ENCODE data around the gene HLA-F.

Gene HLA-F

DNA sequence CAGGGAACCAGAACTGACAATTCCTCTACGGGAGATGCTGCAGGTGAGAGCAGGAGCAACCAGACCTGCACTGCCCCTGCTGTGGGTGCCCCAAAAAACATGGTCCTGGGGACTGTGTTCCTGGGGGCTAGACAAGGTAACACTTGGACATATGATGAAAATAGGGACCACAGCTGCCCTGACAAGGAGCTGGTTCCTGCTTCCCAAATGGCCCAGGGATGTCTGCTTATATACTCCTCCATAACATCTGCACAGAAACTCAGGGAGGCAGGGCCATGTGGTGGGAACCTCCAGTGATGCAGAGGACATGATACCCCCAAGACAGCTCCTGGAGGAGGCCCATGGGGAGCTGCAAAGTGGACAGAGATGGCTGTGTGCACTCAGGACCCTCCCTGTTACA, 19.8 kb downstream of the HLA-F start:
- no peak for DNase-seq (ENCODE audit: low read depth in 2 of 3, low spot score in 2 of 3)

DNA sequence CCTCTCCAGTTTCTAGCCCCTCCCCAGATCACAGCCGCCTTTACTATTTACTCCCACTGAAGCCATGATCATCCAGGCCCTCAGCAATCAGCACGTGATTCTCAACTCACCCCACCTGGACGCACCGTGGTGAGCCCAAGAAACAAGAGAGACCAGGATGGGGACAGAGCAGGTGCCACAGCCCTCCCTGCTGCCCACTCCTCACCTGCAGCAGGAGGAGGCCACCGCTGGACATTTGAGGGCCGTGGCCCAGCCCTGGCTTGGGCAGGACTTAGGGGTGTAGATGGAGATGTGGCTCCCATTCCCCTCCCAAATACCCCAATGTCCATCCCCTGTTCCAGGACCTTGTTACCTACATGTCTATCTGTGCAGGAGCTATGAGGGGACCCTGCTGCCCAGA, 20.3 kb downstream of the HLA-F start:
- DNase-seq (ENCODE audit: low read depth in 2 of 3, low spot score in 2 of 3), result no peak

DNA sequence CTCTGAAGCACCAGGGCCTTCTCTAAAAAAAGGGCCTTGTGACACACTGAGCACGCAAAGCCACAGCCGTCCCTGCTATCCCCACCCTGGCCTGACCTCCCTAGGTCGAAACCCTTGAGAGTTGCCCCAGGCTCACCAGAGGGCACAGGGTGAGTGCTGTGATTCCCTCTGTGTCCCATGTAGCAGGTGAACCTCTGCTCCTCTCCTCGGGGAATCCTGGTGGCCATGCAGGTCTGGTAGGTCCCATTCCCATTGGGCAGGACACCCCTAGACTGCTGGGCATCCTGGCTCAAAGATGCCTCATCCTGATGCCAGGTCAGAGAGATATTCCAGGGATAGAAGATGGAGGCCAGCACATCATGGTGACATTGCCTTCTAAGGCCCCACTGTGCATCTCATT, 20.9 kb downstream of the HLA-F start:
- no peak for DNase-seq (ENCODE audit: low read depth in 2 of 3, low spot score in 2 of 3)

DNA sequence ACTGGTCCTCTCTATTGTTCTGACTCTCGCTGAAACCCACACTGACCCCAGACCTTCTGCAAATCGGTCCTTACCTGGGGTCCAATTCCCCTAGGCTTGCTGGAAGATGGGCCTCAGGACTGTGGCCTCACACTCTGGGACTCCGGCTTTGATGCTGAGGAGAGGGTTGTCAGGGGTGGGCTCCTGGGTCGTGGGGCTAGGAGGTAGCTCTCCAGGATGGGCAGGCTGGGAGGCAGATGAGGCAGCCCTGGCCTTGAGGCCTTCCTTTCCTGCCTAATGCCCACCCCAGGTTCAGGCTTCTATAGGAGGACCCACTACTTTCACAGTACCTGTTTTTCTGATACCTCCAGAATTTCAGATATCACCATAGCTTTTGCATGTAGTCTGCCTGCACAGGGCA, 21.4 kb downstream of the HLA-F start:
- no peak for DNase-seq (ENCODE audit: low read depth in 2 of 3, low spot score in 2 of 3)

DNA sequence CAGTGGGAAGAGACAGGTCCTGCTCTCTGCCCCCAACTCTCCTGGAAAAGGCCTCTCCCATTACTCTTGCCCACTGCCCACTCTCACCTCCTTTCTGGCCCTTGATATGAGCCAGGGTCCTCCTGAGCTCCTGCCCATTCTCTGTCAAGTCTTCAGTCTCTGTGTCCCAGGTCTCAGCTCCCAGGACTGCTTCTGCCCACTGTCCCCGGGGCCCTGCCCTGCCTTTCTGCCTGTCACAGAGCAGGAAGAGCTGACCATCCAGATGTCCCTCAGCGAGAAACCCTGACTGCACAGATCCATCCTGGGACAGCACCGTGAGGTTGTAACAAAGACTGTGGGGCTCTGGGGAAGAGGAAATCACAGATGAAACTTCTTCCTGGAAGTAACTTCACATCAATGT, 22.2 kb downstream of the HLA-F start:
- DNase-seq (ENCODE audit: low read depth in 2 of 3, low spot score in 2 of 3), result no peak

DNA sequence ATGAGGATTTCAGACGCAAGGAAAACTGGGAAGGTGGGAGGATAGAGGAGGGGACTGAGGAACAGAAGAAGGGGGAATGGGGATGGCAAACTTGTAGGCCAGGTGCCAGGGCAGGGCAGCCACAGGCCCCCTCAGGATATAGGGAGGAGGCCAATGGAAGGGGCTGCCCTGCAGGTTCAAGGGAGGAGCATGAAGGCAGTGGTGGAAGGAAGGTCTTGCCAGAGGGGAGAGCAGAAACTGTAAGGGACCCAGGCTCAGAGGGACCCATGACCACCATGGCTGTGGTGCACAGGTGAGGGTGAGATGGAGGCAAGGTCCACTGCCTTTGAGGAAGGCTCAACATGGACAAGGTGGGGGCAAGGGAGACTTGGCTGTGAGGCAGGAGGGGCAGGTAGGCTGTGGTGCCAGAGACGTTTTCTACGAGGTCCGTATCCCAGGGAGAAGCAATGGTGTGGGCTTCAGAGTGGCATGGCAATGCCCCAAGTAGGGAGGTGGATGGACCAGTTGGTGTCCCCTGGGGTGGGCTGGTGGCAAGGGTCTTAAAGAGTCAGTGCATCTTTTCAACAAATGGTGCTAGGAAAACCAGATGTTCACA, 22.7 kb downstream of the HLA-F start:
- DNase-seq (ENCODE audit: low read depth in 2 of 3, low spot score in 2 of 3), result no peak

DNA sequence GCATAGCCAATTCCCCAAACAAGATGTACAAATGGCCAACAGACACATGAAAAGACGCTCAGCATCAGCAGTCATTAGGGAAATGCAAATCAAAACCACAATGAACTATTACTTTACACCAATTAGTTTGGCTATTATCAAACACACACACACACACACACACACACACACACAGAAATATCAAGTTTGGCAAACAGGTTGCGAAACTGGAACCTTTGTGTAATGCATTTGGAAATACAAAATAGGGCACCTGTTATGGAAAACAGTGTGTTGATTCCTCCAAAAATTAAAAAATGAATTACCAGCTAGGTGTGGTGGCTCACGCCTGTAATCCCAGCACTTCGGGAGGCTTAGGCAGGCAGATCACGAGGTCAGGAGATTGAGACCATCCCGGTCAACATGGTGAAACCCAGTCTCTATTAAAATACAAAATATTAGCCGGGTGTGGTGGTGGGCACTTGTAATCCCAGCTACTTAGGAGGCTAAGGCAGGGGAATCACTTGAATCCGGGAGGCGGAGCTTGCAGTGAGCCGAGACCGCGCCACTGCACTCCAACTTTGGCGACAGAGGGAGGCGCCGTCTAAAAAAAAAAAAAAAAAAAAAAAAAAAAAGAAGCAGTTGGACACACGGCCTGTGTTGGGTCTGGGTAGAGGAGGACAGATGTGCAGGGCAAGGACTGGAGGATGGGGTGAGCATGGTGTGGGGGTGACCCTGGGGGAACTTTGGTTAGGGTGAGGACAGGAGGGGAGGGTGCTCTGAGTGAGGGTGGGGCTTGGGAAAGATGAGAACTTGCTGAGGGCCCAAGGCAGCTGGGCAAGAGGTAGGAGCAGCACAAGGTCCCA, 23.8 kb downstream of the HLA-F start:
- DNase-seq (ENCODE audit: low read depth in 2 of 3, low spot score in 2 of 3), result no peak

DNA sequence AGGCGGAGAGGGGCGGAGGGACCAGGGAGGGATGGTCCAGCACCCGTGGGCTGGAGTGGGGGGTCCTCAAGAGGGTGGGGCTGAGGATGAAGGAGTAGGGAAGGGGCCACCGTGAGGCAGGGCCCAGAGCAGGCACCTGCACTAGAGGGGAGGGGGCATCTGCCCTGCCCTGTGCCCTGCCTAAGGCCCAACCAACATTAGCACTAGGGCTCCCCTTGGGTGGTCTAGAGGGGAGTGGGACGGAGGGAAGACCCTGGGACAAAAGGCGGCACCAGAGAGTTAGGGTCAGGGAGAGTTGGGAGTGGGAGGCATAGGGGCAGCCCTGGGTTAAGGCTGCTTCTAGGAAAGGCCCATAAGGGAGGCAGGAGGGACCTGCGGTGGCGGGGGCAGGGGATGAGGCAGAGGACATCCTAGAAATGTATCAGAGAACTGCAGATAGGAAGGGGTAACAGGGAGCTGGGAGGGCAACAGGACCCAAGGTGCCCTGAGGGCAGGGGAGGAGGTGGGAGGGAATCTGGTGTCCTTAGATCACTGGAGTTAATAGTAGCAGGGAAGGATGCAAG, 24.5 kb downstream of the HLA-F start:
- no peak for DNase-seq (ENCODE audit: low read depth in 2 of 3, low spot score in 2 of 3)

DNA sequence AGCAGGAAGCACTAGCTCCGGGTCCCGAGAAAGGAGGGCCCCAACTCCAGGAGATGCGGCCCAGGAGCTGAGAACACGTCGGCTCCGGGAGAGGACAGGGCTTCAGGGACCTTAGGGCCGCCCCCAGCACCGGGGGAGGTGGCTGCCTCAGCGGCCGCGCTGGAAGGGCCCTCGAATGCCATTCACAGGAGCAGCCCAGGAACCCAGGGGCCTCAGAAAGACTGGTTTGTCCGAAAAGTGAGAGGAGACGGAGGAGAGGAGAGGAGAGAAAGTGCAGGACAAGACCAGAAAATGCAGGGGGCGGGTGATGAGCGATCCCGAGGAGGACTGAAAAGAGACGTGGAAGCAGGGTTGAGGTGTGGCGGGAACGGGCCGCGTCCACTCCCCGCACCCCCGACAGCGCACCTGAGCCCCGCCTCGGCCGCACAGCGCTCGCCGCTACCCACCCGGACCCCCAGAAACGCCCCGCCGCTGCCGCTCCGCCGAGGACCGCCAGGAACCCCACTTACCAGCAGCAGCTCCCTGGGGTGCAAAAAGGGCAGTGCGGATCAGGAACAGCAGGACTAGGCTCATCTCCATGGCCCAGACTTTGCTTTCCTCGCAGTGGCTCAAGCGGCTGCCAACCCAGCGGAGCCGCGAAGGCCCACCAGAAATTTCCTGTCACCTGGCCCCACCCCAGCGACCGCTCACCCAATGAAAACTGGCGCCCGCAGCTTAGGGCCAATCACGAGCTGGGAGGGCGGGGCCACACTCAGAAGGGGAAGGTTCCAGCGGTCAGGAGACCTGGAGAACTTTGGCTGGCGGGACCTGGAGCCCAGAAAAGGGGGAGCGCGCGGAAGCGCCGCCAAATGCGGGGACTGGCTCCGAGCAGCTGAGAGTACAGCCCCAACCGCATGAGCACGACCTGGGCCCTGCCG, 25.4 kb downstream of the HLA-F start:
- DNase-seq (ENCODE audit: low read depth in 2 of 3, low spot score in 2 of 3), result peak; percentile 57 to 67 (median 65)

DNA sequence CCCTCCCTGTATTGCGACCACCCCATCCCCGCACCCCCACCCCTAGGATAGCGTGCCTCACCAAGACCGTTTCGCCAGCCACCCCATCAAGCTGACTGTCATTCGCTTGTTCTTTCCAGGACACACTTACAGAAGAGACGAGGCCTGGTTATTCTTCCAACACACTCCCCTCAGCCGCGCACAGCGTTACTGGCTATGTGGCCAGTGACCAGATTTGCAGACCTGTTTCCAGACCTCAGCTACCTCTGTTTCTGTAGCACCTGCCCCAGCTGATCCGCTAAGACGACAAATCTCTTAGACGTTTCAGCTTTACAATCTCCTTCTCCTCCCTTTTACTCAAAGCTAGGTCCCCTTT, 26.1 kb downstream of the HLA-F start:
- DNase-seq (ENCODE audit: low read depth in 2 of 3, low spot score in 2 of 3), result no peak

DNA sequence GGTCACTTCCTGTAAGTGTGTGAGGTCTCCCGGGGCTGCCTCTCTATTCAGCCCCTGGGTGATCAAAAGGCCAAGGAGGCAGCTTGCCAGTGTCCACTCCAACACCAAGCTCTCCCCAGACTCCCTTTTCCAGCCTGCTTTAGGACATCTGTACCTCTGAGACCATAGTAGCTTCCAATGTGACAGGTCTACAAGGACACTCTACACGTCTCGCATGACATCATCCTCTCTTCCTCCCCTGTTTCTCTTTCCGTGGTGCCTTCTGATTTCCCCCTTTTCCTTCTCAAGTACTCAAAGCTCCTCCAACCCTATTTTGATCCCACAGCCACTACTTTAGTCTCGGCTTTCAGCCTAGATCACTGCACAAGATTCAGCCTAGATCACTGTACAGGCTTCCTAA, 26.4 kb downstream of the HLA-F start:
- no peak for DNase-seq (ENCODE audit: low read depth in 2 of 3, low spot score in 2 of 3)

DNA sequence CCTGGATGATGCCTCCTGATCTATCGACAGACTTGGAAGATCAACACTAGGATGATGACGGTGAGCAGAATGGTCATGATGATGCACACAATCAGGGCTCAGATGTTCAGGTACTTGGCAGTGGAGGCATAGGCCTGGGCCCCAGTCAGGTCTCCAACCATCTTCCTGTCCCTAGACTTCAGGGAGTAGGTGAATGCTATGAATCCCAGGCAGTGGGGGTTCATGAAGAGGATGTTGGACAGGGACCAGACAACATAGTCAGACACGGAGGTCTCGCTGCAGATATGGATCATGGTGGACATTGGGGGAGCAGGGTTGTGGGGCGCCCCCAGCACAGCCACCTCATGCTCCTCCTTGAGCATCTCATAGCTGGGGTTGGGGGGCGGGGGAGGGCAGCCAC, 27.5 kb downstream of the HLA-F start:
- DNase-seq (ENCODE audit: low read depth in 2 of 3, low spot score in 2 of 3), result no peak

DNA sequence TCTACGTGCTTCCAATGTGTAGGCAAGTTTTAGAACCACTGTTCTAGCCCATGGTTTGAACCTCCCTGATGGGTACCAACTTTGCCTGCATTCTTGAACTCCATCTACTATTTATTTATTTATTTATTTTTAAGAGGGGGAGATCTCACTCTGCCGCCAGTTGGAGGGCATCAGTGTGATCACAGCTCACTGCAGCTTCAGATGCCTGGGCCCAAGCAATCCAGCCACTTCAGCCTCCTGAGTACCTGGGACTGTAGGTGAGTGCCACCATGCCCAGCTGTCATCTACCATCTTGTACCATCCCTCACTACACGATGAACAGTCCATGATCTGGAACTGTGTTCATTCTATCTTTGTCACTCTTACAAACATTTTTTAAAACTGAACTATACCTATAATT, 28.2 kb downstream of the HLA-F start:
- DNase-seq (ENCODE audit: low read depth in 2 of 3, low spot score in 2 of 3), result no peak

DNA sequence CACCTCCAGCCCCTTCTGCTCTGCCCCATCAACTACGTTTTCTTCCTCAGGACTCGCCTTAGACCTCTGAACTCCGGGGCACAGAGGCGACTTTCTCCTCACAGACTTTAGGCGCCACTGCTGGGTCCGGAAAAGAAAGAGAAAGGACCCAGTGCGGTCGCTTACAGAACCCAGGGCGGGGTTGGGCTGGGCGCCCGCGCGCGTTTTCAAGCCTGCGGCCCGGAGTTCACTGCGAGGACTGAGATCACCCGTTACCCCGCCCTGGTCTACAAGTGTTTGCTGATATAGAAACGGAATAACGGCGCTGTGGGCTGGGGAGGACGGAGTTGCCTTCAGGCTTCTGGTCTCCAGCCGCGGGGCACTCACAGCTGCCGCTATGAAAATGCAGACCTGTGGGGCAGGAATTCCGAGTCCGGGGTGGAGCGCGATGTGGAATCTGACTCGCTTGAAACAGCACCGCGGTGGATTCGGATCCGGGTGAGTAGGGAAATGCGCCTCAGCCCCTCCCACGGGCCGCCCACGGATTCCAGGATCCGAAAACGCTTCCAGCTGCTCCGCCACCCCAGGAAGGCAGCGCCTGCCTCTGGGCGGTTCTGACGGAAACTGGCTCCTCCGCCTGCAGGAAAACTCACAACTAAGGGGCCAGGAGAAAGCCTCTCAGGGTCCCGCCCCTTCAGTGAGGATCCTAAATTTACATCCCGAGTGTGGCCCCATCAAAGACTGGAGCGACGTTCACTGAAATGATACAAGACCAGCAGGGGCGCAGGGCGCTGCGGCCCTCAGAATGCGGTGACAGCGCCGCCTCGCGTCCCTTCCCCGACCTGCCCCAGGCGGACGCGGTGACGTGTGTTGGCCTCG, 29.4 kb downstream of the HLA-F start:
- peak; percentile 50 to 68 (median 60) for DNase-seq (ENCODE audit: low read depth in 2 of 3, low spot score in 2 of 3)

DNA sequence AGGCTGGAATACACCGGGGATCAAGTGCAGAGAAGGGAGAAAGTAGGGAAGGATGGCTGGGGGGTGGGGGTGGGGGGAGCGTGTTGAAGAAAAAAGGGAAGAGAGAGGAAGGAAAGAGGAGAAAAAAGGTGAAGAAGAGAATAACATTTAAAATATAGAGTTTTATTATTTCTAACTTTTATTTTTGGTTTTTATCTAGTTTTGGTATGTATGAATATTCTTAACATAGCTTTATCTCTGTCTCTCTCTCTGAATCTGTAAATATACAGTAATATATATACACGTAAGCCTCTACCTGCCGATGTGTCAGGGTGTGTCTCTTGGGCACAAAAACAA, 30.0 kb downstream of the HLA-F start:
- no peak for DNase-seq (ENCODE audit: low read depth in 2 of 3, low spot score in 2 of 3)

DNA sequence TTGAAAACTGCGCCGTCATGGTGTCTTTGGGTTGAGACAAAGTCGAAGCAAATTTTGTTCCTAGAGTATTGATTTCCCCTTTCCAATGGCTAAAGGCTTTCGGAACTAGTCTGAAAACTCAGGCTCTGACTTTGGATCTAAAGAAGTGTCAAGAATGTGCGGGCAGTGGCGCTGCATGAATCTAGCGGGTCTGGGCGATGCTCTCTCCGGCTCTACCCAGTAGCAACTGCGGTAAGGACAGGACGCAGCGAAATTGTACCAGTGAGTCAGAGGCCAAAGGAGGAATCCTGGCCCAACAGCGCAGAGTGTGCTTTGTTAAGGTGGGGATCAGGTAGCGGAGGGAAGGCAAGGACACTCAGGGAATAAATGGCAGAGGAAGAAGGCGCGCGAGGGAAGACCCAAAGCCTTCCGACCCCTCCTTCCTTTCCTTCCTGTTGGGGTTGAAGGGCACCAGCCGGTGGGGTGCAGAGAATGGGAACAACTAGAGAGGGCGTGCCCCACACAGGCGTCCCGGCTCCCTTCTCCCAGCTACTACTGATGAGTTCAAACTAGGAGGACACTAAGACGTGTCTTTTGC, 32.1 kb downstream of the HLA-F start:
- no peak for DNase-seq (ENCODE audit: low read depth in 2 of 3, low spot score in 2 of 3)

DNA sequence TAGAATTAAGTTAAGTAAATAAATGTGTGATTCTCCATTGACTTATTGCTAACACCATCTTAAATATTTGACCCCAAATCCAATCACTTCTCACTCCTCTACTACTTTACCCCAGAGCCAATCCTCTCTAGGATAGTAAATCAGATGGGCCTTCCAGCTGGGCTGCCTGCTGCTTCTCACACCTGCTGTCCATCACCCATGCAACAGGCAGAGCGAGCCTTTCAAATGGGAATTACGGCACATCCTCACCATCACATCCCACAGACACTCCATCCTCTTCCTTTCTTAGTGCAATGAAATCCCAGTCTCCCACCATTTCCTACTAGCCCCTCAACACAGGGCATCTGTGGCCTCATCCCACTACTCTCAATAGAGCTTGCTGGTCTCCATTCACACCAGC, 34.0 kb downstream of the HLA-F start:
- DNase-seq (ENCODE audit: low read depth in 2 of 3, low spot score in 2 of 3), result no peak

DNA sequence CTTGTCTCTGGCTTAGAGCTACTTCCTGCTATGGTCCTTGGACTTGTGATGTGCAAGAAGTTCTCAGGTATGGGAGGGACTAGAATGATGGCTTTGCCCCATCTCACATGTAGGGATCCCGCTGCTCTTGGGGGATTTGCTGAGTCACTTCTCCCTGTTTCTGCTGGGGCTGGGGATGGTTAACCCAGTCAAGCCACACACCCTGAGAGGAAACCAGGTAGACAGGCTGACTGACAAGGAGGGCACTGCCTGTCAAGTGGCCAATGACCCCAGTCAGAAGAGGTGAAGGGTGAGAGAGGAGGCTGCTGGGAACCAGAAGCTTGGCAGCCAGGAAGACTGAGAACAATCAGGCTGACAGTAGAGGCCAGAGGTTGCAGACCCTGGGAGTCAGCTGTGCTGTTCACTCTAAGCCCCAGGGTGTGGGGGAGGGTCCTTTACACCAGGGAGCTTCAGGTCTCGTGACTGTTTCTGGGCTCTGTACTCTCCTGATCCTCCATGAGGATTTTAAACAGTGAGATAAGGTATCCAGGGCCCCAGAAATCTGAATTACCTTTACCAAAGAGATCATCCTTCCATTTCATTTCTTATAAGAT, 34.6 kb downstream of the HLA-F start:
- no peak for DNase-seq (ENCODE audit: low read depth in 2 of 3, low spot score in 2 of 3)

DNA sequence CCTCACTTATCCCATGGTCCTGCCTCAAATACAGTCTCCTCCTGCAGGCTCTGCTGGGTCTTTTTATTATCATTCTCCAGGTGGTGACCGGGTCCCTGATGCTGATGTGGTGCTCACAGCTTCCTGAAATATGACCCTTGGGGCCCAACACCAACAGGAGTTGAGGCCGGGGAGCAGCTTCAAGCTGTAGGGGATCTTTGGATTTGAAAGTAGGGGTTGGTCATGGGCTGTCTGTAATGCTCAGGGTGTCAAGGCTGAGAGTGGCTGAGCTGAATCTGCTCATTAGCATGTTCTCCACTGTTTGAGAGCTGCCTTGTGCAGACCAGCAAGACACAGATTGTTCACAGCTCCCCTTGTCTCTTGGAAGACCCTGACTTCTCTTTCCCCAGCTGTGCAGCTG, 35.5 kb downstream of the HLA-F start:
- DNase-seq (ENCODE audit: low read depth in 2 of 3, low spot score in 2 of 3), result no peak

DNA sequence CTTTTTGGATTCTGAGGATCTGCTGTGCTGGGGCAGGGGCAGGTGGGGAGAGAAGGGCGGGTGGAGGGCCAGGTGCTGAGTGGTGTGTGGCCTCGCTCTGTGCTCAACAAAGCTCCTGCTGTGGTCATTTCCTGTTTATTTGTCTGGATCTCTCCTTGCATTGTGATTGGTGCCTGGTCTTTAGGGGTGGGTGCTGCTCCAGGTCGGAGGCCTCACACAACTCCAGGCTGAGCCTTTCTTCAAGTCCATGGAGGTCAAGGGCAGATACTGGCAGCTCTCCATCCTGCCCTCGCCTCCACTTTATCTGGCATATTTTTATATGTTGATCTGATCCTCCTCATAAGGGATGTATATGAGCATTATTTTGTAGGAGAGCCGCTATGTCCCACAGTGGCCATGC, 36.2 kb downstream of the HLA-F start:
- no peak for DNase-seq (ENCODE audit: low read depth in 2 of 3, low spot score in 2 of 3)
